GM18951 (cell line): ENCODE results near the gene SMG9.

ENCODE experiments used
- POLR2A ChIP-seq: IDR thresholded peaks from 4 replicates; pipeline ENCODE4 v1.6.1; 2011; ENCODE audit warnings: mild to moderate bottlenecking; ENCODE audit not compliant: insufficient read length, insufficient read depth; ENCODE audit errors: extremely low read depth
- in situ Hi-C: fragments of 300-500 bp; cut with MboI; formaldehyde crosslinking; loops from one replicate; pipeline ENCODE4 v1.12.0; 2022; ENCODE audit warnings: low sequenced_read_pairs, mixed read lengths, inconsistent platforms; ENCODE audit not compliant: unreplicated experiment

The SMG9 gene

DNA sequence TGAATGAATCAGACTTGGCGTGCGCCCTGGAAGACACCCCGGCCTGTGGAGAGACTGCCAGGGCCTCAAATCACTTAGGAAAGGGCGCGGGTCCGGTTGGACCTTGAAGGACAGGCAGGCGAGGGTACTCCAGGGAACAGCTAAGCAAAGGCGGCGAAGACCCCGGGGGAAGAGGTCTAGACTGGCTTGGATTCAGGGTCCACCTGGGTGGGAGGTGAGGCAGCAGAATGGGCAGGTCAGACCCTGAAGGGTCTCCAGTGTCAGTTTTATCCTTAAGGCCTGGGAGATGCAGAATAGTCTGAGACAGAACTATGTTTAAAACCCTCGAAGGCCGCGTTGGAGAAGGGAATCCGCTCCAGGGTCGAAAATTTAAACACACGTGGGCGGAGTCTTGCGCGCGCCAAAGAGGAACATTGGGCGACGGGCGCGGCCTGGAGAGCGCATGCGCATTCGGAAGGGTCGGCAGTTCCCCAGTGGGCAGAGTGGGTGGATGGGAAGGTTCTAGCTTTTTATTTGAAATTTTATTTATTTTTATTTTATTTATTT is 567 bp upstream of the SMG9 start:
- peak; percentile 62 for TF ChIP-seq POLR2A
- in situ Hi-C loops = no loop called here

DNA sequence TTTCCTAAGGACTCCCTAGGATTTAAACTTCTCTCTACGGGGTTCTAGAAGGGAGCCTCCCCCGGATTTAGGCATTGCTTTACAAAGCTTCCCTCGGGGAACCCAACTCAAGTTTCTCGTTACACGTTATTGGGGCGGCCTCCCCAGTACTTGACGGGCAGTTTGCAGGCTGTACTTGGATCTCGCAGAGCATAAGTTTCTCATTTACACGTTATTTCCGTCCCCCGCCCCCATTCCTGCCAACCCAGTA is 584 bp downstream of the SMG9 start:
- TF ChIP-seq POLR2A = no peak
- in situ Hi-C loops = no loop called here

DNA sequence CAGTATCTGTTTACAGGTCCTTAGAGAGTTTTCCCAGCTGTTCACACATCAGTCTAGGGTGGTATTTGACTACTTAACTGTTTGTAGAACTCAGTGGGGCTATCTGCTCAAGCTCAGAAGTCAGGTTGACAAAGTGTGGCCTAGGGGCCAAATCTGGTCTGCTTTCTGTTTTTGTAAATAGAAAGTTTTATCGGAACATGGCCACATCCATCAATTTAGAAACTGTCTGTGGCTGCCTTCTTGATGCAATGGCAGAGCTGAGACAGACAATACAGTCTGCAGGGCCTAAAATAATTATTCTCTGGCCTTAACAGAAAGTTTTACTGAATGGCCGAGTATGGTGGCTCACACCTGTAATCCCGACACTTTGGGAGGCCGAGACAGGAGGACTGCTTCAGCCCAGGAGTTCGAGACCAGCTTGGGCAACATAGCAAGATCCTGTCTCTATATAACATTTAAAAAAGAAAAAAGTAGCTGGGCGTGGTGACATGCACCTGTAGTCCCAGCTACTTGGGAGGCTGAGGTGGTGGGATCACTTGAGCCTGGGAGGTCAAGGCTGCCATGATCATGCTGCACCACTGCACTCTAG is 2.4 kb downstream of the SMG9 start:
- in situ Hi-C loops = no loop called here

DNA sequence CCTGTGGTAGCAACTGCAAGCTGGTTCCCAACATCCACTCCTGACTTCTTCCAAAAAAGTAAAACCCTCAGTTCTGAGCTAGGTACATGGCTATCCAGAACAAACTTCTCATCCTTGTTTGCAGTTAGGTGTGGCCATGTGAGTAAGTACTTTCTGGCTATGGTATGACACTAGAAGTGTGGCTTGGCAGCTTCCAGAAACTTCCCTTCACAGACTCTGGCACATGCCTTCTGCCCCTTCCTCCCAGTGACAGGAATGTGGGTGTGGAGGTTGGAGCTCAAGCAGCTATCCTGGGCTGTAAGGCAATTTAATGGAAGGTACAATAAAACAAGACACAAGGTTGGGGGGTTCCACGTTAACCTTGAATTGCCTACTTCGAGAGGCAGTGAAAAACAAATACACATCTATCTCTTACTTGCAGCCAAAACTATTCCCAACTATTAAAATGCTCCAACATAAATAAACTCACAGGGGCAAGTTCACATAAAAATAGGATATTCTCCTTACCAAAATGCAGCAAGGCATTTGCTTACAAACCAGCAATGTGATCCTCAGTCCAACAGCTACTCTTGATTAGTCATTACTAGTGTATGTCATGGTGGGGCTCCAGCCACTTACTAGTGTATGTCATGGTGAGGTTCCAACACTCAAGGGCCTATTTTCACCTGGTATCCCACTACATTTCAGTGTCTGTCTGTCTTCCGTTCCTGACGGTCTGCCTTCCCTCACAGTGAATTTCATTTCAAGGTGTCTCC is 3.1 kb downstream of the SMG9 start:
- in situ Hi-C loops = no loop called here
- no peak for TF ChIP-seq POLR2A

More for the DNA sequence above, 2.4 kb downstream of the SMG9 start:
- no peak for TF ChIP-seq POLR2A

DNA sequence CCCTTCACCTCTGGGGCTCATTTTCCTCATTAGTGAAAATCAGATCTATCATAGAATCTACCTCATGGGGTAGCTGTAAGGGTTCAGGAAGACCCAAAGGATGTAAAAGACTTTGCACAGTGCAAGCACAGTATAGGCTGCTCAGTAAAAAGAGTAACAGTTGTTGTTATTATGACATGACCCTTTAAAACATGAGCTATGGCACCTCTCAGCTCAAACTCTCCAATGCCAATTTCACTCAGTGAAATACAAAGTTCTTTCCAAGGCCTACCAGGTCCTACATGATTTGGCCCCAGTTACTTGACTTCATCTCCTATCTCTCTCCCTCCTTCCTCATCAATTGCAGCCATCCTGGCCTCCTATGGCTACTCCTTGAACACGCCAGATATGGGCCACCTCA is 4.9 kb downstream of the SMG9 start:
- in situ Hi-C loops = no loop called here

DNA sequence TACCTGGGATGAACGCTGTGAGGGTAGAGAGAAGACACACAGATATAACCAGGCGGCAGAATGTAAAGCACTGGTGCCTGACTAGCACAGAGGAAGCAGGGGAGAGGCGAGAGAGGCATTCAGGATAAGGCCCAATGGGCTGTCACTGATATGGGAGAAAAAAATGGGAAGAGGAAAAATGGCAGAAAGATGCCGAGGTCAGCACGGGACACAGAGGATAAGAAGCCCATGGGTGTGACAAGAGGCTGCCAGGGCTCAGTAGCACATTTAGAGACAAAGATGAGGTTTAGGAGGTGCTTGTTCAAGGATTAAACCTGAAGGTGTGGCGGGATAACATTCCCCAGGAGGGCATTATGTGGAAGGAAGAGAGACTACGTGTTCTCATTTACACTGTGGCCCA is 5.6 kb downstream of the SMG9 start:
- in situ Hi-C loops = no loop called here
- TF ChIP-seq POLR2A = no peak

More for the DNA sequence above, 4.9 kb downstream of the SMG9 start:
- TF ChIP-seq POLR2A = no peak

DNA sequence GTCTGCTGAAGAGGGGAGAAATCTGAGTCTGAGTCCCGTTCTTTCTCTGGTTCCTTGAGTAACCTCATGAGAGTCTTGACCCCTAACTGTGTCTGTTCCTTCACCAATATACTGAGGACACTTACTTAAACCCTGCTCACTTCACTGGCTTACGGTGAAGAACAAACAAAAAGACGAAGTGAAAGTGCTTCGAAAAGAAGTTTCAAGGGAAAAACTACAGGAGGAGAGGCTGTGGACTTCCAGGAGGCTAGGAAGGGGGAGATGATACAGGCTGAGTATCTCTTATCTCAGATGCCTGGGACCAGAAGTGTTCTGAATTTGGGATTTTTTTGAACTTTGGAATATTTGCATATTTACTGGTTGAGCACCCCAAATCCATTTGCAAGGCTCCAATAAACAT is 6.1 kb downstream of the SMG9 start:
- TF ChIP-seq POLR2A = no peak
- in situ Hi-C loops = no loop called here

DNA sequence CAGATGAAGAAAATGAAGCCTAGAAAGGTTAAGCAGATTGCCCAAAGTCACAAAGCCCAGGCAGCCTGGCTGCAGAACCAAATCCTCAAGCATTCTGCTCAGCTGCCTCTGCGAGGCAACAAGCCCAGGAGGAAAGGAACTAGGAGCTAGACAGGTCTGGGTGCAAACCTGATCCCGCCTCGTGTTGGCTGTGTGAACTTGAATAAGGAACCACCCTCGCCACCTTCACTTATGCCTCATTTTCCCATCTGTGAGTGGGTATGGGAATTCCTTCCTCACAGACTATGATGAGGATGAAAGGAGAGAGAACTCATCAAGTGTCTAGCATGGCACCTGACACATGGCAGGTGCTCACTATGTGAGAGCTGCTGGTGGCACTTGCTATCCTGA is 6.6 kb downstream of the SMG9 start:
- in situ Hi-C loops = no loop called here
- no peak for TF ChIP-seq POLR2A

DNA sequence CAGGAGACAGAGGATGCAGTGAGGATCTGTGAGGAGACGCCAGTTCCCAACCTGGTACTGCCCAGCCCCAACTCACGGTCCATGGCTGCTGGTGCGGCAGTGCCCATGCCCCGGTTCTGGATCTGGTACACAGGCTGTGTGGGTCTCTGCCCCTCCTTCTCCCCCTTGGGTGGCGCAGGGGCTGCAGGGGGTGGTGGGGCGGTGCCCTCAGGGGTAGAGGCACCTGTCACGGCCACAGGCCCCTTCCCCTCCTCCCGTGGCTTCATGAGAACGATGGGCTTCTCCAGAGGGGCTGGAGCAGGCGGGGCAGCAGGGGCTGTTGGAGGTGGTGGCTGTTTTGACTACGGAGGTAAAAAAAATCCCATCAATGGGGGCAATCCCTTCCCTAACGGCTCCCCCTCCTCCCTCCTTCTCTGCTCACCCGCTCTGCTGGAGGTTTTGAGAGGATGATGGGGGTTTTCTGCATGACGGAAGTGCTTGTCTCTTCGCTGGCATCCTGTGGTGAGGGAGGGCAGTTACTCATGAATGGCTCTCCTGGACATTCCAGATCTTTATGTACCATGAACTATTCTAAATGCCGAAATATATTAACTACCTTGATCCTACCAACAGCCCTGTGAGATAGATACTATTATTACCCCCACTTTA is 7.1 kb downstream of the SMG9 start:
- in situ Hi-C loops = no loop called here
- no peak for TF ChIP-seq POLR2A

DNA sequence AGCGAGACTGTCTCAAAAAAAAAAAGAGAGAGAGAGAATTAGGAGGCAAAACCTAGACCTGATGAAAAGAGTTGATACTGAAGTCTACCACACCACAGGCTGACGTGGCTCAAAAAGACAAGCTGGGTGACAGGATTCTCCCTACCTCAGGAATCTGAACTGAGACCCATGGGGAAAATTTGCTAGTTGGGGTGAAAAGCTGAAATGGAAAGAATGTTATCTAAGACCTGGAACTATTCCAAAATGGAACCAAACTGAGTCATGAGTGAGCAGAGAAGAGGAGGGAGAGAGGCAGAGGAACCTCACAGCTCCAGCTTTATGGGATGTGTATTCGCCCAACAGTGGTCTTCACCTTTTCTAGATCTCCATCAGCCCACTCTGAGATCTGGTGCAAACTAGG is 11.7 kb downstream of the SMG9 start:
- no peak for TF ChIP-seq POLR2A
- in situ Hi-C loops = loop anchor here (5.0 kb wide), 1 partner anchor 44 kb away; no protein-coding TSS in a partner anchor

DNA sequence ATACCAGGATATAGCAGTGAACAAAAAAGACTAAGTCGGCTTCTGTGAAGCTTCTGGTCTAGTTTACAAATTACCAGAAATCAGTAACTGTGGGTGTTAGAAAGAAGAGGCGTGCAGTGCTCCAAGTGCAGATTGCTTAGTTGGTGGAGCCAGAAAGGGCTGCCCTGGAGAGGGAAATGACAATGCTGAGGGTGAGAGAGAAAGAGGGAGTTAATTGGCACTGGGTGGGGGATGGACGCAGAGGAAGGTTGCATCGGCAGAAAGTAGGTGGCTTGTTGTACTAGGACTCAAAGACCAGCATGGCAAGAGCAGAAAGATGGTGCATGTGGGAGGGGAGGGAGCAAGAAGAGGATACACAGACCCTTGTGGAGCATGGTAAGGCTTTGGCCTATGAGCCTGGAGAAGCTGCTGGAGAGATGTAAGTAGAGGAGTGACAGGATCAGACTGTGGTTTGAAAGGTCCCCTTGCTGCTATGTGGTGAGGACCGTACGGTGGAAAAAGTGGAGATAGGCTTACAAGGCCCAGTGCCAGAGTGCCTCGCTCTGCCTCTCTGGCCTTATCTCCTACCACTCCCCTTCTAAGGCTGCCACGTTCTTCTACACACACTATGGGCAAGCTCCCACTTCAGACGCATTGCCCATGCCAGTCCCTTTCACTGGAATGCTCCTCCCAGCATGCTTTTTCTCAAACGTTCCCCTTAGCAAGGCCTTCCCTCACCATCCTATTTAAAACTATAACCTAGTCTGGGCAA is 13.5 kb downstream of the SMG9 start:
- in situ Hi-C loops = loop anchor here (5.0 kb wide), 1 partner anchor 46 kb away; no protein-coding TSS in a partner anchor
- no peak for TF ChIP-seq POLR2A

DNA sequence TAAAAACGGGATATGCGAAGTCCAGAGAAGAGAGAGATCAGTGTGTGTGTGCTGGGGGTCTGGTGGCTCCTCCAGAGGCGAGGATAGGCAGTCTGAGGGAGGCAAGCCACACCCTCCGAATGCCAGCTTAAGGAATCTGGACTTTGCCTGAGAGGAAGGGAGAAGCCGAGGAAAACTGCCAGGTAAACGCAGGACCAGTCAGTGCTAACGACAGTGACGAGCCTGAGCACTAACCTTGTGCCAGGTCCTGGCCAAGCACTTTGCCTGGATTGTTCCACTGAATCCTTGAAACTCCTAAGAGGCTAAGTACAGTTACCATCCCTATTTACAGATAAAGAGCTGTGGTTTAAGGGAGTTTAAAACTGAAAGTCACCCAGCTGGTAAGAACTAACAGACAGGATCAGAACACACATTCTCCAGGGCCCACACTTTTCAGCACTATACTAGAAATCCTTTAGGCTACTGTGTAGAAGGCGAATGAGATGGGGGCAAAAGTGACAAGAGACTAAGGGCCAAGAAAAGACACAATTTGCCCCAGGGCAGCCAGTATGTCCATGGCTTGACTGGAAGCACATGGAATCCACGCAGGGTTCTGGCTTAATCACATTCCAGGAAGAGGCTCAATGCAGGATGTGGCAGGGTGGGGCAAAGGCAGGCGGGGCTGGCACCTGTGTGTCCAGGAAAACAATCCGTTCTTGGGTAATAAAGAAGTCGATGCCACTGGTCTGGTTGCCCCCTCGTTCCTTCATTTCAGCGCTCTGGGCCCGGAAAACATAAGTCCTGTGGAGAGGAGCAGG is 15.1 kb downstream of the SMG9 start:
- no peak for TF ChIP-seq POLR2A
- in situ Hi-C loops = loop anchor here (5.0 kb wide), 1 partner anchor 48 kb away; no protein-coding TSS in a partner anchor
